PC-9 (cell line): Measurements from ENCODE around the gene ADIG.

ENCODE experiments used
- CTCF ChIP-seq: fragments of 200-600 bp; sonication (generic); conservative IDR thresholded peaks from 2 replicates; pipeline ENCODE4 v1.6.1; 2017; ENCODE audit warnings: mixed run types, antibody characterized with exemption, mild to moderate bottlenecking, moderate library complexity
- EZH2 ChIP-seq: fragments of 200-600 bp; sonication (generic); IDR thresholded peaks from 2 replicates; pipeline ENCODE4 v1.8.0; 2017; ENCODE audit warnings: antibody characterized with exemption, low read depth

- TF ChIP-seq CTCF (no peak), EZH2 (no peak)
Measured at GRCh38 chr20:38547288-38548085, 33.5 kb upstream of the ADIG start.
